IPS-18a (cell line): ENCODE measurements around the gene SLC2A8.

Source experiments
- H3K27ac ChIP-seq: one replicate; pipeline ENCODE4 v1.5.1; 2013; ENCODE audit warnings: low read length
- H3K27me3 ChIP-seq: one replicate; pipeline ENCODE4 v1.6.1; 2013; ENCODE audit warnings: mild to moderate bottlenecking, low read length; ENCODE audit not compliant: control insufficient read depth, insufficient read depth
- H3K36me3 ChIP-seq: one replicate; pipeline ENCODE4 v1.6.1; 2013; ENCODE audit warnings: low read depth, low read length; ENCODE audit not compliant: control insufficient read depth
- H3K4me1 ChIP-seq: one replicate; pipeline ENCODE4 v1.6.1; 2013; ENCODE audit warnings: low read depth, low read length; ENCODE audit not compliant: control insufficient read depth
- H3K4me3 ChIP-seq: one replicate; pipeline ENCODE4 v1.5.1; 2013; ENCODE audit warnings: low read length
- H3K9ac ChIP-seq: one replicate; pipeline ENCODE4 v1.6.1; 2013; ENCODE audit warnings: mild to moderate bottlenecking, low read length, moderate library complexity
- H3K9me3 ChIP-seq: one replicate; pipeline ENCODE4 v1.6.1; 2013; ENCODE audit warnings: low read depth, low read length; ENCODE audit not compliant: control insufficient read depth

SLC2A8 gene

GRCh38 chr9:127396808-127397645 lies at the start of gene SLC2A8:
Gene SLC2A8 (plus strand): TSS chr9:127397169. CDS start chr9:127397231, 62 bp downstream.
- Histone ChIP-seq H3K4me1 (peaks cover 9% of the 10 kb centered on the region), H3K9ac (peak within 1 kb of the TSS; percentile 41), H3K4me3 (peak within 1 kb of the TSS; percentile 67), H3K27ac (no peak within 1 kb of the TSS), H3K27me3 (no peaks in the 10 kb centered on the region), H3K36me3 (peaks cover 2% of the 10 kb centered on the region), H3K9me3 (no peaks in the 10 kb centered on the region)

- no peak overlapping the region for H3K4me3 ChIP-seq
- no peaks in the 10 kb centered on the region for H3K9me3 ChIP-seq
- no peaks in the 10 kb centered on the region for H3K27me3 ChIP-seq
- H3K9ac ChIP-seq: no peak overlapping the region
- peaks cover 8% of the 10 kb centered on the region for H3K36me3 ChIP-seq
- H3K4me1 ChIP-seq: peaks cover 14% of the 10 kb centered on the region
- H3K27ac ChIP-seq: no peak overlapping the region
Observed at GRCh38 chr9:127347831-127348776, 48.9 kb upstream of the SLC2A8 start.

- H3K4me1 ChIP-seq: peaks cover 29% of the 10 kb centered on the region
- H3K9ac ChIP-seq: no peak overlapping the region
- H3K4me3 ChIP-seq: no peak overlapping the region
- no peak overlapping the region for H3K27ac ChIP-seq
- H3K36me3 ChIP-seq: no peaks in the 10 kb centered on the region
- no peaks in the 10 kb centered on the region for H3K27me3 ChIP-seq
- no peaks in the 10 kb centered on the region for H3K9me3 ChIP-seq
Observed at GRCh38 chr9:127349483-127350113, 47.4 kb upstream of the SLC2A8 start.

GRCh38 chr9:127351182-127352166 lies 45.5 kb upstream of the SLC2A8 start:
- no peaks in the 10 kb centered on the region for H3K36me3 ChIP-seq
- no peak overlapping the region for H3K27ac ChIP-seq
- H3K4me3 ChIP-seq: no peak overlapping the region
- peaks cover 34% of the 10 kb centered on the region for H3K4me1 ChIP-seq
- H3K9me3 ChIP-seq: no peaks in the 10 kb centered on the region
- no peak overlapping the region for H3K9ac ChIP-seq
- no peaks in the 10 kb centered on the region for H3K27me3 ChIP-seq

- Histone ChIP-seq H3K27ac (peak overlapping the region; percentile 51), H3K27me3 (no peaks in the 10 kb centered on the region), H3K9me3 (no peaks in the 10 kb centered on the region), H3K36me3 (peaks cover 6% of the 10 kb centered on the region), H3K4me1 (peaks cover 30% of the 10 kb centered on the region), H3K9ac (peak overlapping the region; percentile 16), H3K4me3 (peak overlapping the region; percentile 18)
Observed at GRCh38 chr9:127353882-127354281, 43.1 kb upstream of the SLC2A8 start.

GRCh38 chr9:127356906-127357305 lies 40.1 kb upstream of the SLC2A8 start:
- Histone ChIP-seq H3K4me3 (no peak overlapping the region), H3K4me1 (peaks cover 30% of the 10 kb centered on the region), H3K9me3 (no peaks in the 10 kb centered on the region), H3K36me3 (peaks cover 6% of the 10 kb centered on the region), H3K9ac (no peak overlapping the region), H3K27ac (no peak overlapping the region), H3K27me3 (no peaks in the 10 kb centered on the region)

- no peak overlapping the region for H3K9ac ChIP-seq
- no peak overlapping the region for H3K4me3 ChIP-seq
- peaks cover 21% of the 10 kb centered on the region for H3K4me1 ChIP-seq
- no peaks in the 10 kb centered on the region for H3K9me3 ChIP-seq
- no peaks in the 10 kb centered on the region for H3K27me3 ChIP-seq
- H3K36me3 ChIP-seq: peaks cover 6% of the 10 kb centered on the region
- H3K27ac ChIP-seq: no peak overlapping the region
Observed at GRCh38 chr9:127358023-127358535, 38.9 kb upstream of the SLC2A8 start.

GRCh38 chr9:127358770-127359169 lies 38.2 kb upstream of the SLC2A8 start:
- Histone ChIP-seq H3K4me3 (no peak overlapping the region), H3K27ac (no peak overlapping the region), H3K36me3 (peaks cover 6% of the 10 kb centered on the region), H3K9ac (no peak overlapping the region), H3K9me3 (no peaks in the 10 kb centered on the region), H3K4me1 (peaks cover 14% of the 10 kb centered on the region), H3K27me3 (no peaks in the 10 kb centered on the region)

- peaks cover 8% of the 10 kb centered on the region for H3K36me3 ChIP-seq
- no peak overlapping the region for H3K27ac ChIP-seq
Observed at GRCh38 chr9:127360250-127360649, 36.7 kb upstream of the SLC2A8 start.

GRCh38 chr9:127360829-127361228 lies 36.1 kb upstream of the SLC2A8 start:
- Histone ChIP-seq H3K27ac (no peak overlapping the region), H3K4me3 (no peak overlapping the region), H3K27me3 (no peaks in the 10 kb centered on the region), H3K36me3 (peaks cover 11% of the 10 kb centered on the region), H3K9me3 (no peaks in the 10 kb centered on the region), H3K9ac (no peak overlapping the region), H3K4me1 (no peaks in the 10 kb centered on the region)

More at GRCh38 chr9:127360250-127360649, 36.7 kb upstream of the SLC2A8 start:
- Histone ChIP-seq H3K9ac (no peak overlapping the region), H3K4me3 (no peak overlapping the region), H3K9me3 (no peaks in the 10 kb centered on the region), H3K4me1 (no peaks in the 10 kb centered on the region), H3K27me3 (no peaks in the 10 kb centered on the region)
